Progenitor cell of endocrine pancreas (in vitro differentiated cells): ENCODE data around the gene ARSD. TPM values are rescaled to one million over a fixed set of nuclear protein-coding genes. Genes with fewer than 3 reads are reported as not detected.

Source experiments
- DNase-seq: peaks from one replicate; pipeline ENCODE4 v3.0.0; 2021; ENCODE audit warnings: low spot score; ENCODE audit not compliant: unreplicated experiment
- H3K27ac Mint-ChIP-seq: 2 replicates; pipeline ENCODE4 v1.8.0; 2021; ENCODE audit warnings: mild to moderate bottlenecking, moderate library complexity, mixed read lengths
- H3K27me3 Mint-ChIP-seq: 2 replicates; pipeline ENCODE4 v1.8.0; 2021; ENCODE audit warnings: mixed read lengths
- H3K36me3 Mint-ChIP-seq: 2 replicates; pipeline ENCODE4 v1.8.0; 2022; ENCODE audit warnings: mixed read lengths; ENCODE audit not compliant: insufficient read depth
- H3K4me1 Mint-ChIP-seq: 2 replicates; pipeline ENCODE4 v1.8.0; 2021; ENCODE audit warnings: low read depth, mixed read lengths
- H3K4me3 Mint-ChIP-seq: 2 replicates; pipeline ENCODE4 v1.8.0; 2021; ENCODE audit warnings: low read depth, mild to moderate bottlenecking, moderate library complexity, mixed read lengths
- H3K9me3 Mint-ChIP-seq: 2 replicates; pipeline ENCODE4 v1.8.0; 2021; ENCODE audit warnings: low read depth, mixed read lengths
- CTCF ChIP-seq: fragments of 200-600 bp; sonication (generic); IDR thresholded peaks from one replicate; pipeline ENCODE4 v1.5.0; 2021; ENCODE audit warnings: antibody characterized with exemption, mild to moderate bottlenecking; ENCODE audit not compliant: unreplicated experiment
- total RNA-seq: library from RNA; stranded (reverse); gene quantifications from 2 replicates; pipeline ENCODE4 v1.2.1, GENCODE V29; 2021

Gene ARSD
- total RNA-seq, 1 donor from 2014 or later, result 76.8 TPM

GRCh38 chrX:2875798-2876399, 53.2 kb downstream of the ARSD start:
- Mint-ChIP-seq H3K4me1 (no peaks in the 10 kb centered on the region), H3K4me3 (no peak overlapping the region), H3K36me3 (peaks cover 68% of the 10 kb centered on the region), H3K27ac (no peak overlapping the region), H3K9me3 (peaks cover 8% of the 10 kb centered on the region), H3K27me3 (no peaks in the 10 kb centered on the region)
- no peak for DNase-seq
- TF ChIP-seq CTCF, result peak; percentile 59

- H3K9me3 Mint-ChIP-seq, result peaks cover 11% of the 10 kb centered on the region
- no peak for TF ChIP-seq CTCF
- H3K4me1 Mint-ChIP-seq, result no peaks in the 10 kb centered on the region
- peaks cover 68% of the 10 kb centered on the region for H3K36me3 Mint-ChIP-seq
- no peak for DNase-seq
- no peak overlapping the region for H3K4me3 Mint-ChIP-seq
- H3K27me3 Mint-ChIP-seq, result no peaks in the 10 kb centered on the region
- no peak overlapping the region for H3K27ac Mint-ChIP-seq
These were observed 54.0 kb downstream of the ARSD start for GRCh38 chrX:2875136-2875481.

GRCh38 chrX:2874222-2875135, 54.7 kb downstream of the ARSD start:
- TF ChIP-seq CTCF, result no peak
- peaks cover 66% of the 10 kb centered on the region for H3K36me3 Mint-ChIP-seq
- no peaks in the 10 kb centered on the region for H3K27me3 Mint-ChIP-seq
- no peak overlapping the region for H3K4me3 Mint-ChIP-seq
- DNase-seq, result no peak
- H3K27ac Mint-ChIP-seq, result no peak overlapping the region
- peaks cover 11% of the 10 kb centered on the region for H3K9me3 Mint-ChIP-seq
- H3K4me1 Mint-ChIP-seq, result no peaks in the 10 kb centered on the region

- Mint-ChIP-seq H3K27ac (no peak overlapping the region), H3K36me3 (peaks cover 73% of the 10 kb centered on the region), H3K4me3 (no peak overlapping the region), H3K27me3 (no peaks in the 10 kb centered on the region), H3K9me3 (peaks cover 11% of the 10 kb centered on the region), H3K4me1 (no peaks in the 10 kb centered on the region)
- DNase-seq, result no peak
- no peak for TF ChIP-seq CTCF
These were observed 56.4 kb downstream of the ARSD start for GRCh38 chrX:2872671-2873277.

- Mint-ChIP-seq H3K9me3 (peaks cover 11% of the 10 kb centered on the region), H3K27ac (no peak overlapping the region), H3K4me3 (no peak overlapping the region), H3K4me1 (no peaks in the 10 kb centered on the region), H3K36me3 (peaks cover 70% of the 10 kb centered on the region), H3K27me3 (no peaks in the 10 kb centered on the region)
- DNase-seq, result no peak
- TF ChIP-seq CTCF, result no peak
These were observed 57.3 kb downstream of the ARSD start for GRCh38 chrX:2871831-2872230.
